ENCODE measurements around the gene ARHGAP1.
"Not testable (repeated sequence)": the region's sequence is repeated elsewhere in the genome, so short reads cannot be mapped to it uniquely, and the experiment has no call there.

ARHGAP1 gene

GRCh38 chr11:46670521-46670920, 29.9 kb downstream of the ARHGAP1 start:
- DNase-seq = not testable (repeated sequence)

- no peak for DNase-seq
Observed at GRCh38 chr11:46669711-46670139, 30.7 kb downstream of the ARHGAP1 start.

GRCh38 chr11:46668480-46669085, 31.8 kb downstream of the ARHGAP1 start:
- no peak for DNase-seq

- no peak for DNase-seq
Observed at GRCh38 chr11:46667043-46667481, 33.4 kb downstream of the ARHGAP1 start.

- no peak for DNase-seq
Observed at GRCh38 chr11:46666516-46666915, 33.9 kb downstream of the ARHGAP1 start.

- DNase-seq = no peak
Observed at GRCh38 chr11:46665356-46665755, 35.1 kb downstream of the ARHGAP1 start.

GRCh38 chr11:46664612-46665011, 35.8 kb downstream of the ARHGAP1 start:
- no peak for DNase-seq

- DNase-seq = no peak
Observed at GRCh38 chr11:46663277-46663940, 37.0 kb downstream of the ARHGAP1 start.

GRCh38 chr11:46662366-46662765, 38.1 kb downstream of the ARHGAP1 start:
- DNase-seq = no peak

GRCh38 chr11:46661836-46662235, 38.6 kb downstream of the ARHGAP1 start:
- no peak for DNase-seq

GRCh38 chr11:46659908-46660307, 40.5 kb downstream of the ARHGAP1 start:
- DNase-seq = no peak

GRCh38 chr11:46658259-46658658, 42.2 kb downstream of the ARHGAP1 start:
- no peak for DNase-seq

GRCh38 chr11:46657186-46657585, 43.2 kb downstream of the ARHGAP1 start:
- no peak for DNase-seq

- no peak for DNase-seq
Observed at GRCh38 chr11:46655631-46656030, 44.8 kb downstream of the ARHGAP1 start.

- DNase-seq = no peak
Observed at GRCh38 chr11:46649180-46649738, 51.2 kb downstream of the ARHGAP1 start.

GRCh38 chr11:46643986-46644385, 56.4 kb downstream of the ARHGAP1 start:
- no peak for DNase-seq

- DNase-seq = no peak
Observed at GRCh38 chr11:46643531-46643930, 56.9 kb downstream of the ARHGAP1 start.

GRCh38 chr11:46642627-46643335, 57.6 kb downstream of the ARHGAP1 start:
- no peak for DNase-seq

- no peak for DNase-seq
Observed at GRCh38 chr11:46641639-46642038, 58.8 kb downstream of the ARHGAP1 start.

GRCh38 chr11:46640036-46640788, 60.2 kb downstream of the ARHGAP1 start:
- no peak for DNase-seq

- DNase-seq = no peak
Observed at GRCh38 chr11:46639197-46639839, 61.1 kb downstream of the ARHGAP1 start.

GRCh38 chr11:46637546-46637945, 62.9 kb downstream of the ARHGAP1 start:
- DNase-seq = no peak
